Ishikawa (cell line): ENCODE measurements around the gene H3-3A.

ENCODE experiments used
- CEBPB ChIP-seq: IDR thresholded peaks from 2 replicates; pipeline ENCODE4 v1.6.1; 2012
- CREB1 ChIP-seq: IDR thresholded peaks from 2 replicates; pipeline ENCODE4 v1.6.1; 2012; ENCODE audit warnings: low read depth
- EGR1 ChIP-seq: IDR thresholded peaks from 2 replicates; pipeline ENCODE4 v1.6.1; 2012
- EP300 ChIP-seq: IDR thresholded peaks from 2 replicates; pipeline ENCODE4 v1.6.1; 2012; ENCODE audit warnings: borderline replicate concordance
- FOXM1 ChIP-seq: IDR thresholded peaks from 2 replicates; pipeline ENCODE4 v1.6.1; 2012; ENCODE audit warnings: low read depth, borderline replicate concordance
- NFIC ChIP-seq: IDR thresholded peaks from 2 replicates; pipeline ENCODE4 v1.6.1; 2012
- RAD21 ChIP-seq: IDR thresholded peaks from 2 replicates; pipeline ENCODE4 v1.6.1; 2012; ENCODE audit warnings: low read depth
- TAF1 ChIP-seq: IDR thresholded peaks from 2 replicates; pipeline ENCODE4 v1.6.1; 2012; ENCODE audit warnings: low read depth, mild to moderate bottlenecking
- TCF12 ChIP-seq: IDR thresholded peaks from 2 replicates; pipeline ENCODE4 v1.6.1; 2012; ENCODE audit warnings: low read depth
- TEAD4 ChIP-seq: IDR thresholded peaks from 2 replicates; pipeline ENCODE4 v1.6.1; 2012
- YY1 ChIP-seq: IDR thresholded peaks from 2 replicates; pipeline ENCODE4 v1.6.1; 2012; ENCODE audit warnings: low read depth
- ZBTB7A ChIP-seq: IDR thresholded peaks from 2 replicates; pipeline ENCODE4 v1.6.1; 2012; ENCODE audit warnings: low read depth
- TF ChIP-seq, protein P1 (sequence below): IDR thresholded peaks from 2 replicates; pipeline ENCODE4 v1.6.1; 2012; ENCODE audit warnings: low read depth, mild to moderate bottlenecking
- TF ChIP-seq, protein P2 (sequence below): IDR thresholded peaks from 2 replicates; pipeline ENCODE4 v1.6.1; 2012
- TF ChIP-seq, protein P3 (sequence below): IDR thresholded peaks from 2 replicates; pipeline ENCODE4 v1.6.1; 2012

The H3-3A gene

DNA sequence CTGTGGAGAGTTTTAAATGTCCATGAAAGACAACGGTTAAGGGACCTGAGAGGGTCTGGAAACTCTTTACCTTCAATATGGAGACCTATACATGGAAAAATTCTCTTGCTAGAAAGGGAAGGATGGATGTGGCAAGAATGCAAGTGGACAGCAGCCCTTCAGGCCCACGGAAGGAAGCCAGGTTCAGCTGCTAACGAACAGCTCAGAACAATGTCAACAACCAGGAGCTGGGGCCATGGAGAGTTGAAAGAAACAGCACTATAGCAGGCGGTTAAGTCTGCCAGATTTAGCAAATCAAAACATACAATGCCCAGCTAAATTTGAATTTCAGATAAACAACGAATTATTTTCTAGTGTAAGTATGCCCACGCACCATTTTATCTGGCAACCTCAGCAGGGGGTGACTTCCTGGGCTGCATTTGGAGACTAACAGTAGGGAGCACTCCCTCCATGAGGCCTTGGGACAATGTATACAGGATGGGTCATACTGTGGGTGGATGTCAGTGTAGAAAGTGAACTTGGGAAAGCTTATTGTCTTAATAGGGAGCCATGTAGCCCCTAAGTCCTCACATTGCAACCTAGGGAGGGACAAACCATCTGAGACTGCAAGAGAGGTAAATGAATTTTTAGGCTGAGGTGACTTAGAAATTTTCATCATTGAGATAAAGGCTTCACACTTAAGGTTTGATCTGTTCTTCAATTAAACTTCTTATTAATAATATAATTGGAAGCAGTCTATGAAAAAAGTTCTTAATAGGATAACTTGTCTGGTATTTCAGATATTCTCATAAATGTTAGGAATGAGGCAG is 7.8 kb upstream of the H3-3A start:
- no peak for TF ChIP-seq EP300
- no peak for TF ChIP-seq CEBPB
- TF ChIP-seq FOXM1, result no peak
- TF ChIP-seq, protein P1, sequence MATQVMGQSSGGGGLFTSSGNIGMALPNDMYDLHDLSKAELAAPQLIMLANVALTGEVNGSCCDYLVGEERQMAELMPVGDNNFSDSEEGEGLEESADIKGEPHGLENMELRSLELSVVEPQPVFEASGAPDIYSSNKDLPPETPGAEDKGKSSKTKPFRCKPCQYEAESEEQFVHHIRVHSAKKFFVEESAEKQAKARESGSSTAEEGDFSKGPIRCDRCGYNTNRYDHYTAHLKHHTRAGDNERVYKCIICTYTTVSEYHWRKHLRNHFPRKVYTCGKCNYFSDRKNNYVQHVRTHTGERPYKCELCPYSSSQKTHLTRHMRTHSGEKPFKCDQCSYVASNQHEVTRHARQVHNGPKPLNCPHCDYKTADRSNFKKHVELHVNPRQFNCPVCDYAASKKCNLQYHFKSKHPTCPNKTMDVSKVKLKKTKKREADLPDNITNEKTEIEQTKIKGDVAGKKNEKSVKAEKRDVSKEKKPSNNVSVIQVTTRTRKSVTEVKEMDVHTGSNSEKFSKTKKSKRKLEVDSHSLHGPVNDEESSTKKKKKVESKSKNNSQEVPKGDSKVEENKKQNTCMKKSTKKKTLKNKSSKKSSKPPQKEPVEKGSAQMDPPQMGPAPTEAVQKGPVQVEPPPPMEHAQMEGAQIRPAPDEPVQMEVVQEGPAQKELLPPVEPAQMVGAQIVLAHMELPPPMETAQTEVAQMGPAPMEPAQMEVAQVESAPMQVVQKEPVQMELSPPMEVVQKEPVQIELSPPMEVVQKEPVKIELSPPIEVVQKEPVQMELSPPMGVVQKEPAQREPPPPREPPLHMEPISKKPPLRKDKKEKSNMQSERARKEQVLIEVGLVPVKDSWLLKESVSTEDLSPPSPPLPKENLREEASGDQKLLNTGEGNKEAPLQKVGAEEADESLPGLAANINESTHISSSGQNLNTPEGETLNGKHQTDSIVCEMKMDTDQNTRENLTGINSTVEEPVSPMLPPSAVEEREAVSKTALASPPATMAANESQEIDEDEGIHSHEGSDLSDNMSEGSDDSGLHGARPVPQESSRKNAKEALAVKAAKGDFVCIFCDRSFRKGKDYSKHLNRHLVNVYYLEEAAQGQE, result no peak
- TF ChIP-seq, protein P2, sequence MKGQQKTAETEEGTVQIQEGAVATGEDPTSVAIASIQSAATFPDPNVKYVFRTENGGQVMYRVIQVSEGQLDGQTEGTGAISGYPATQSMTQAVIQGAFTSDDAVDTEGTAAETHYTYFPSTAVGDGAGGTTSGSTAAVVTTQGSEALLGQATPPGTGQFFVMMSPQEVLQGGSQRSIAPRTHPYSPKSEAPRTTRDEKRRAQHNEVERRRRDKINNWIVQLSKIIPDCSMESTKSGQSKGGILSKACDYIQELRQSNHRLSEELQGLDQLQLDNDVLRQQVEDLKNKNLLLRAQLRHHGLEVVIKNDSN, result no peak
- TF ChIP-seq NFIC, result no peak
- no peak for TF ChIP-seq TCF12
- TF ChIP-seq ZBTB7A, result no peak
- no peak for TF ChIP-seq CREB1
- TF ChIP-seq, protein P3, sequence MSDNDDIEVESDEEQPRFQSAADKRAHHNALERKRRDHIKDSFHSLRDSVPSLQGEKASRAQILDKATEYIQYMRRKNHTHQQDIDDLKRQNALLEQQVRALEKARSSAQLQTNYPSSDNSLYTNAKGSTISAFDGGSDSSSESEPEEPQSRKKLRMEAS, result no peak
- TF ChIP-seq EGR1, result no peak
- TF ChIP-seq TAF1, result no peak
- TF ChIP-seq RAD21, result no peak

DNA sequence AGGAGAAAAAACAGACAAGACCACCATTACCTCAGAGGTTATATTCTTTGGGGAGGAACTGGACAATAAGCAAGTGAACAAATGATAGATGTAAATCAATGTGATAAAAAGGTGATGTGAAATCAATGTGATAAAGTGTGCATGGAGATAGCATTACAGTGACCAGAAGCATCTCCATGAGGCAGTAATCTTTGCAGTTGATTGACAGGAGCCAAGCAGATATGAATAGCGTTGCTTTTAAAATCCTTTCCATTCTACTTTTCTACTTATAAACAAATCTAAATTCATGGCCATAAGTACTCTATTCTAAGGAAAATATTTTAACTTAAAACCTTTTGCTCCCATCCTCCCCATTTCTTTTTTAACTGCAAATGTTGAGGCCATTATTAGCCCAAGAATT is 2.8 kb upstream of the H3-3A start:
- TF ChIP-seq, protein P1, result no peak
- TF ChIP-seq YY1 (no peak), CEBPB (no peak), ZBTB7A (no peak), TEAD4 (no peak), RAD21 (no peak), NFIC (no peak), CREB1 (no peak), EP300 (no peak), TCF12 (no peak), FOXM1 (no peak), EGR1 (no peak), TAF1 (no peak)
- TF ChIP-seq, protein P2, result no peak
- TF ChIP-seq, protein P3, result no peak

DNA sequence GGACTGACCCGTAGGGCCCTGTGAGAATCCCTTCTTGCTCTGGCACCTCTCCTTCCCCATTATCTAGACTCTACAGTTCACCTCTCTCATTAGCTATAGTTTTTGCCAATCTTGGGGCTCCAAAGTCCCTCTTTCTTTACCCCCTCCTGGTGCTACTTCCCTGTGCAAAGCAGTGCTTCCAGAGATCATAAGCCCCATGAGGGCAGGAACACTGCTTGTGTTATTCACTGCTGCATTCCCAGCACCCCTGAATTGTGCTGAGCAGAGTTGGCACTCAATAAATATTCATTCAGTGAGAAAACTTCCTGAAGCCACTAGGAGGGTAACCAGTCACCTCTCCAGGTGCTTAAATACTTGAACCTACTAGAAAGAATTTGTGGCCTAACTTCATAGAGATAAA is 2.1 kb upstream of the H3-3A start:
- TF ChIP-seq, protein P2, result no peak

DNA sequence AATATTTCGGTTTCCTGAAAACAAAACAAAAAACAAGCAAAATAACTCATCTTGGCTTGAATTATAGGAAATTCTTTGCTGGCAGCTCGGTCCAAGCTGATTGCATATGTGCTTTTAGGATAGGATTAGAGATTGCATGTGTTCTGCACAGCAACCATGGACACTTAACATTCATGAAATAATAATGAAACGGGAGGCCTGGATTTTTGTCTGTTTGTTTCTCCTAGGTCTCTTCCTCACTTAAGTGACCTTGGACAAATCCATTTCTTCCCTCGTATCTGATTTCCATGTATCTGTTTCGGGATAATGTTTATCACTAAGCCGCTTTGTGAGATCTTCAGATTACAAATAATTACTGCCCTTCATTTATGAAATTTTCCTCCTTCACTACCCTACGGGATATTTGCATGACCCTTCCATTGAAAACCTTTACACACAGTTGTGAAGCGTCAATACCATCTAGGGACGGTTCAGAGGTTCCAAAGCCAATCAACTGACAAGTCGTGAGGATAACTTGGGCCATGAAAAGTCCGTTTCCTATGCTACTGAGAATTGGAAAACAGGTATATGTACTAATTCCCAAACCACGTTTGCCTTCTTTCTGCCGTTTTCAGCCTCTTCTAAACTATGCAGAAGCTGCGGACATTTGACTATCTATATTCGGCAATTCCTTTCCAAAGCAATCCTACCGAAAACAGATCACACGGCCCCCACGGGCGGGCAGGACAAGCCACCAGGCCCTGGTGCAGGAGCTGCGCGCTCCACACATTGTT is 1.3 kb upstream of the H3-3A start:
- TF ChIP-seq, protein P3, result peak; percentile 7
- TF ChIP-seq CEBPB, result no peak

DNA sequence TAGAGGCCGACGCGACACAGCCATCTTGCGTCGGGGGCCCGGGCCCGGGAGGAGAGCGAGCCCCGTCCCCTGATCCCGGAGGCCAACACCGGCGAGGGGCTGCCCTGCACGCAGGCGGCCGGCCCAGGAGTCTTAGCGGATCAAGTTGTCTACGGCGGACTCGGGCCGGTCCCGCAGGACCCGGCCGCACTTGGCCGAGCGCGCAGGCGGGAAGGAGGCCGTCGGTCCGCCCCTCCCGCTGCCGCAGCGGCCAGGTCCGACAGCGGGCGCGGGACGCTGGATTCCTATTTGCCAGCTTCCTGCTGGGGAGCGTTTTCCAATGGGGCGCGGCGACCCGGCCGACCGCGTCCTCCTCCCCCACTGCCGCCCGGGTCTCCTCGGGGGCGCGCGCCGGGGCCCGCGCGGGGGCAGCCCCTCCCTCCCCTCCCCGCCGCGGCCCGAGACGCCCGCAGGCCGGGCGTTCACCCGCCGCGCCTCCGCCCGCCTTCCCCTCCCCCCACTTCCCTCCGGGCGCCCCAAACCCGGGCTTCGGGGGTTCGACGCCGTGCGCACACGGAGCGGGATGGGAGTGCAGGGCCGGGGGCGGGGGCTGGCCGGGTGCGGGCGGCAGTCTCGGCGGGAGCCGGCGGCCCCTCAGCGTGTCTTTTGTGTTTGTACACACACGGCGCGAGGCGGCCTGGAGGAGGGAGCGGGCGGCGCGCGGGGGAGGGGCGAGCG is 517 bp upstream of the H3-3A start:
- TF ChIP-seq EP300, result peak; percentile 55; the same call in 1 of the 2 replicates
- TF ChIP-seq, protein P3, result peak; percentile 77
- TF ChIP-seq ZBTB7A, result peak; percentile 40; the same call in 1 of the 2 replicates
- peak; percentile 66 for TF ChIP-seq TAF1
- TF ChIP-seq, protein P1, result no peak
- TF ChIP-seq RAD21, result no peak
- peak; percentile 72 for TF ChIP-seq NFIC
- no peak; the same call in 1 of the 2 replicates for TF ChIP-seq TCF12
- peak; percentile 10; the same call in 1 of the 2 replicates for TF ChIP-seq TEAD4
- TF ChIP-seq YY1, result peak; percentile 70; the same call in 1 of the 2 replicates
